EL (cell line): ENCODE data around the gene NAV1.
A peak's percentile ranks its signal among the peaks of the same experiment; 100 is the strongest.
"Not testable (repeated sequence)": the region's sequence is repeated elsewhere in the genome, so short reads cannot be mapped to it uniquely, and the experiment has no call there.

Experiments used
- DNase-seq: peaks from one replicate; pipeline ENCODE4 v3.0.0-alpha.2; 2016

Gene NAV1

DNA sequence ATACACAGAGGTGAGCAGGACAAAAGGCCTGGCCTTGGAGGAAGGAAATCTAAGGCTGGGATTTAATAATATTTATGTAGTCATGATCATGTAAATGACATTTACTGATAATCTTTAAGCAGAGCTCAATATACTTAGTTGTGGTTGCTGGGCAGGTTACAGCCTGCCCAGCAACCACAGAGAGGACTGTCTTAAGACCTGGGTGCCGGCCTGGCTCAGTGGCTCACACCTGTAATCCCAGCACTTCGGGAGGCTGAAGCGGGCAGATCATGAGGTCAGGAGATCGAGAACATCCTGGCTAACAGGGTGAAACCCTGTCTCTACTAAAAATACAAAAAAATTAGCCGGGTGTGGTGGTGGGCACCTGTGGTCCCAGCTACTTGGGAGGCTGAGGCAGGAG lies 10.6 kb downstream of the NAV1 start:
- not testable (repeated sequence) for DNase-seq

- DNase-seq = no peak
Observed at GRCh38 chr1:201551096-201551495, 12.2 kb downstream of the NAV1 start.

GRCh38 chr1:201551877-201552731 lies 13.2 kb downstream of the NAV1 start:
- DNase-seq = peak; percentile 90

GRCh38 chr1:201552941-201553351 lies 14.0 kb downstream of the NAV1 start:
- peak; percentile 67 for DNase-seq

DNA sequence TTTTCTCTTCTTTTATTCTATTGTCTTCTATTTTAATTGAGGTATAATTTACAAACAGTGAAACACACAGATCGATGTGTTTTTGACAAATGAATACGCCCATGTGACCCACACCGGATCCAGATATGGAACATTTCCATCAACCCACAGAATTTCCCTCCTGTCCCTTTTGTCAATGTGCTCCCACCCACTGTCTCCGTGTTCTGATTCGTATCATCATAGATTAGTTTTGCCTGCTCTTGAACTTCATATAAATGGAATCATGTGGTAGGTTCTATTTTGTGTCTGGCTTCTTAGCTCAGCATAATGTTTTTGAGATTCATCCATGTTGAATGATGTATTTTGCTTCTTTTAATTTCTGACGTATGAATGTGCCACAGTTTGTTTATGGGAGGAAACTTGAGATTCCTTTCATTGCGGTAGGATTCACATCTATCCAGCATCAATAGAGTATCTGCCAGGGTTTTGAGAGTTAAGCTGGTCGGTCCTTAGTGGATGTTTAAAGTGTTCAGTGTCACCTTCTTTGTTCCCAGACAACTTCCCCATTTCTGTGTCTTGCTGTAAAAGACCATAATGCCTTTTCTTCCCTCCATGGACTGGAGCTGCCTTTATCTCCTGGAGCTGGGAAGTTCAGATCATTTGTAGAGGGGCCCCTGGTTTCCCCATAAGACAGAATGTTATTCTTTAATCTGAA lies 14.7 kb downstream of the NAV1 start:
- no peak for DNase-seq

GRCh38 chr1:201554190-201554600 lies 15.3 kb downstream of the NAV1 start:
- no peak for DNase-seq

DNA sequence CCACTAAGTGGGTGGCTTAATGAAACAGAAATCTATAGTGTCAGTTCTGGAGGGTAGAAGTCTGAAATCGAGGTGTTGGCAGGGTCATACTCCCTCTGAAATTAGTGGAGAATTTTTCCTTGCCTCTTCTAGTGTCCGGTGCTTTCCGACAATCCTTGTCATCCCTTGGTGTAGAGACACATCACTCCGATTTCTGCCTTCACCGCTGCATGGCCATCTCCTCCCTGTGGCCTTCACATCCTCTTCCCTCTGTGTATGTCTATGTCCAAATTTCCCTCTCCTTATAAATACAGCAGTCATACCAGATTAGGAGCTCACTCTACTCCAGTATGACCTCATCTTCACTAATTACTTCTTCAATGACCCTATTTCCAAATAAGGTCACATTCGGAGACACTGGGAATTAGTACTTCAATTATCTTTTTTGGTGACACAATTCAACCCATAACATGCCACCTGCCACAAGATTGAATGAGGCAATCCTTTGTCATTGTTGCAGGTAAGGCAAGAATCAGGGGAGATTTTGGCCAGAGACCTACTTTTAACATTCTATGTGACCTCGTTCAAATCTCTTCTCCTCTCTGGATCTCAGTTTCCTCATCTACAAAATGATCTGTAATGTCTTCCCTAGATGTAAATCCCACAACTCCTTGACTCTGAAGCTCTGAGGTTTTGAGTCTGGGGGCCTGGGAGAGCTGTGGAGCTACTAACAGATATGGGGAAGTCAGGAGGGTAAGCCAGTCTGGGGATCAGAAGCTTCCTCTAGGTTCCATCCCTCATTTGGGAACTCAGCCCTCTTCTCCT lies 16.1 kb downstream of the NAV1 start:
- no peak for DNase-seq

DNA sequence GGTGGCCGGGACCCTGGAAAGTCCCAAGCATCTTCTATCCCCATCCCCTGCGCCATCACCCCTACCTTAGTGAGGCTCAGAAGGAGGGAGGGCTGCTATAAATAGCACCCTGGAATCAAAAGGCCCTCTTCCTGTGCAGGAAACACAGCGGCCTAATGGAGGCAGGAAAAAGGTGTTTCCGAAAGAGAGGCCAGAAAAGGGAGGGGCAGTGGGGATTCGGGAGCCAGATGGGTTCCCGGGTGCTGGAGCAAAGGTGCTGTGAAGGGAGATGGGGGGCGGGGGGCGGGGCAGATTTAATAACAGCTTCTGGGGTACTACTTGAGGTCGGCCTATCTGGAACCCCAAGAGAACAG lies 16.6 kb downstream of the NAV1 start:
- DNase-seq = no peak

DNA sequence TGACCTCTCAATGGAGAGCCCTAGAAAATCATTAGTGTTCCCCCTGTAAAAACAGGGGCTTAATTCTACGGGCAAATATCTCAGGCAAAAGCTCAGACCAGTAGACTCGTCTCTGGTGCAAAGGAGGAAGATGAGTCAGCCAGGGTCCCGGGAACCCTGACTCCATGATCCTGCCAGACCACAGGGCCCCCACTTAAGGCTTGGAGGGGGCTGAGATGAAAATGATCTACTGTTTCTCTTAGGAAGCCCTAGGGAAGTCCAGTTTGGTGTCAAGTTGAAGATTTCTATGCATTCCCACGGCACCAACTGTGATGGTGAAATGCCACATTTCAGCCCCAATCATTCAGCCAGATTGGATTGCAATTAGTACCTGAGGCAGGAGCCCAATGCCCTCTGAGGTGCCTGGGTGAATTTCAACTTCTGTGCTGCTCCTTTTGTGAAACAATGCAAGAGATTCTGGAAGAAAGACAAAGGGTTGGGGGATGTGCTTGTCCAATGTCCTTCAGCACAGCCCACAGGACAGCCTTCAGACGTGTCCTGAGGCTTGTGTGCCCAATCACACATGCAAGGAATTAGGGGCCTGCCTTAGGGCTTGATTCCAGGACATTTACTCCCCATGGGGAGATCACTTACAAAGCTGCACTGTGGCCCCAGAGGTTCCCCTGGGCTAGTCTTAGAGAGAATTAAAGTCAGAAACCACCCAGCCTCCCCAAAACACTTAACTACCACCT lies 18.1 kb downstream of the NAV1 start:
- peak; percentile 78 for DNase-seq

DNA sequence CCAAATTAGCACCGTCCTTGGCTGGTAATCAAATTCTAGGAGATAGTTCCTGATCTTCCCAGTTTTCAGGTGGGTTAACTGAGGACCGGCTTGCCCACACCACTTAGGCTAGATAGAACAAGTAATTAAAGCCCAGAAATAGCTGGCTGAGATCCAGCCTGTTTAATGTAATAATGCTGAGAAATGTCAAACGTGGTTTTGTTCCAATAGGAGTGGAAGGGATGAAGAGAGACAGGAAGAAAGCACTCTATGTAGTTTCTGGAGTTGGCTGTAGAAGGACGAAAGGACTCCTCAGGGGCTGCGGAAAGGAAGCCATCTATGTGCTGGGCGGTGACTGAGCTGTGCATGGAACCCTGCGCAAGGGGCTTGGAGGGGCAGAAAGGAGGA lies 18.6 kb downstream of the NAV1 start:
- DNase-seq = no peak

DNA sequence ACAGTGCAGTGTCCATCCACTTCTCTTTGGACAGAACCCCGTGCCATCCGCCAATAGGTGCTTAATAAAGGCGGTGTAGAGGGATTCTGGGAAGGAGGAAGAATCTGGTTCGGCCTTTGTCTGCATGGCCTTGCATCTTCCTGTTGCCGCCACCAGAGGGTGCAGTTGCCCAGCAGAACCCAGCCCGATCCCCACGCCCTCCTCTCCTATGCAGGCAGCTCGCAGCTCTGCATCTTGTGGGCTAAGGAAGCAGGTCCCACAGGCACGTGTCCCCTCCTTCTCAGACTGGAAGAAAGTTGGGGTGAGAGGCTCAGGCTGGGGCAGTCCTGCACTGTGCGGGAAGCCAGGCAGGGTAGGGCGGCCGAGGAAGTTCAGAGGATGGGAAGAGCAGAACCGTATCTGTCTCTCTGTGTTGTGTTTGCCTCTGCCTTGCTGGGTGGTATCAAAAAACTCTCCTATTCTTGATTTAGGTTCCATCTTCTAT lies 20.8 kb downstream of the NAV1 start:
- peak; percentile 86 for DNase-seq

DNA sequence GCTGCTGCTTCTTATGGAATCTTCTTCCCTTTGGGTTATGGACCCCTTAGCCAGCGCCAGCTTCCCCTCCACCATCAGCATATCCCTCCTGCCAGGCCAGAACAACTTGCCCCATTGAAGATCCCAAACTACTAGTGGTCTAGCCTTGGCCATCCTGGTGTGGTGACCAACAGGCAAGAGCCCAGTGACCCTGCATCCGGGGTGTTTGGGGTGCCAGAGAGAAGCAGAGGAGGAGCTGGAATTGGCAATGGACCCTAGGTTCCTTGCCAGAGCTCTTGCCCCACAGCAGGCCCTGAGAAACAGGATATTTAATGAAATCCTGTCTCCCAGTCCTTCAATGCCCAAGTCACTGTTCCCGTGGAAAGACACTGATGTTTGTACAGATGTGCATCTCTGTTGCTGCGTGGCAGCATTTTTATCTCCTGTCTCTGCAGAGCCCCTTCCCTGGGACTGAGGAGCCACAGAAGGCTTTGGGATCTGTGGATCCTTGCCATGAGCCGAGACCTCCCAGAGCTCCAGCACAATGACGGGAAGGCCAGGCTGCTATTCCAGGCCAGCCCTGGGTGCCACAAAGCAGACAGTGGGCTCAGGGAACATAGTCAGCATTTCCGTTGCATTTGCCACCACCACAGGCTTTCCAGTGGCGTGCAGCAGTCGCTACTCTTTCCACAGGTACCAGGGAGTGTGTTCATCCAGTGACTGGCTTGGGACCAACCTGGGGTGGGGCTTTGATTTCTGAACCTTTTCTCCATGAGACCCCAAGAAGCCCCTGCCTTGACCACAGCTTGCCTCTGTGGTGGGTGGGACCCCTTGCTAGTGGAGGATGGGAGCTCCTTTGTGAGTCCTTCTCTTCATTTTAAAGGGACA lies 21.6 kb downstream of the NAV1 start:
- DNase-seq = no peak

GRCh38 chr1:201561195-201561564 lies 22.3 kb downstream of the NAV1 start:
- peak; percentile 27 for DNase-seq

DNA sequence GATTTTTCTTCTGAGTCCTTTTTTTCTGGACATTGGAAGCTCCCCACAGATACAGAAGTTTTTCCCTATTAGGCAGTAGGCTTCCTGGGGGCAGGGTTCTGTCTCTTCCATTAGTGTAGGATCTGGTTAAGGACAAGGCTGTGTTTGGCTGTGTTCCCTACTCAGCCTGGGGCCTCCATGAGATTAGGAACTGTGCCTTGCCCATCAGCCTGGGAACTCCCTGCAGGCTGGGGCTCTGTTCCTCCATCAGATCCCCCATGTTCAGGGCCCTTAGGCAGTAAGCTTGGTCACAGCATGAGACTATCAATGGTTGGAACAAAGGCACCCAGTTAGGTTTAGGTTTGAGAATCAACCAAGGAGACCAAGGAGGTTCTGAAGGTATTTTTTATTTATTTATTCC lies 22.7 kb downstream of the NAV1 start:
- DNase-seq = peak; percentile 56

DNA sequence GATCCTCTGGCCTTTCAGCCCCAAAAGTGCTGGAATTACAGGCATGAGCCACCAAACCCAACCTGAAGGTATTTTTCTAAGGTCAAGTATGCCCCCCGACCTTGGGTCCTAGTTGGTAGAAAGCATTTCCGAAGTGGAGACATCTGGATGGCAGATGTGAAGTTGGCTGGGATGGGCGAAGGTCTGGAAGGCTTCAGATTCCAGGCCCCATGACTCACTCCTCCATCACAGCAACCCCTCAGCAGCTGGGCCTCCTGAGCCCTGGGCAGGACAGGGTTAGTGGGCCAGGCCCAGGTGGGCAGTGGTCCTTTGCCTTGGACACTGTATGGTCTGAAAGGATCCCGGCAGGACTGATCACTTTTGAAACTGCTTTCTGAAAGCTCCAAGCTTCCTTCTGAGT lies 23.3 kb downstream of the NAV1 start:
- peak; percentile 99 for DNase-seq

DNA sequence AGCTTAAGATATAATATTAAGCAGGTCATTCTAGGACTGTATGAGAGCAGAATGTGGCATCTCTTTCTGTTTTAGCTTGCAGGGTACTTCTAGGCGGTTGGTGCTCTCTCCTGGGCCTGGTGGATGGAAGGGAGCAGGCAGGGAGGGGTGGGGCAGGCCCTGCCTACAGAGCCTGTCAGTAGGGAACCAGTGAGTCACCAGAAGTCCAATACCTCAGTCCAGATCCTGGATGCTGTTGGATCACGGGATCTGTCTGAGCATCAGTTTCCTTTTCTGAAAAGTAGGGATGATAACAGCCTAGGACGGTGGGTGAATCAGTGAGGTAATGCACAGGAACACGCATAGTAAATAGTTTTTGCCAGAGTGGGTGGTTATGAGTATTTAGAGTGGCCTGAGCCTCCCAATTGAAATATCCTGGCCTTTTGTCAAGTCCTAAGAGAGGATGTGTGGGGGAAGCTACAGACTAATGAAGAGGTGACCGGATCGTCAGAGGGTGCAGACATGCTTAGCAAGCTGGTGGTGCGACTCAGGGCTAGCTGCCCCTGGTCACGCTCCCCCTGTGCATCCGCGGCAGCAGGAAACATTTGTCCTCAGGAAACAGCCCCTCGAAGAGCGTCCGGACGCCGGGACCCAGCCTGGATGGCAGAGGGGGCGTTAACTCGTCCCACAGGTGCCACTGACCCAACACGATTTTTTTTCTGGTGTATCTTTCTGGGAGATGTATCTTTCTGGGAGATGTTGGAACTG lies 23.9 kb downstream of the NAV1 start:
- peak; percentile 98 for DNase-seq

DNA sequence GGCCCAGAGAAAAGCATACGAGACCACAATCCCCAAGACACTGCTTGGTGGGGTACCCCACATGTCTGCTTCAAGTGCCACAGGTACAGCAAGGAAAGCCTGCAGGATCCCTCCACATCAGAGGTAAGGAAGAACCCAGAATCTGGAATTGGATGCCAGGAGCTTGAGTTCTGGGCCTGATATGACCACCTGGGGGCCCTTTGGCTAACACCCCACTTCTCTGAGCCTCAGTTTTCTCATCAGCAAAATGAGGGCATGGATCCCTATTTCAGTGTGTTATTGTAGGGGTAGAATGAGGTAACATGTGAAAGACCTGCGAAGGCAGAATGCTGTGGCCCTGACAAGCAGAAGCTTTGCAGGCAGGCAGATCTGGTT lies 24.5 kb downstream of the NAV1 start:
- no peak for DNase-seq

DNA sequence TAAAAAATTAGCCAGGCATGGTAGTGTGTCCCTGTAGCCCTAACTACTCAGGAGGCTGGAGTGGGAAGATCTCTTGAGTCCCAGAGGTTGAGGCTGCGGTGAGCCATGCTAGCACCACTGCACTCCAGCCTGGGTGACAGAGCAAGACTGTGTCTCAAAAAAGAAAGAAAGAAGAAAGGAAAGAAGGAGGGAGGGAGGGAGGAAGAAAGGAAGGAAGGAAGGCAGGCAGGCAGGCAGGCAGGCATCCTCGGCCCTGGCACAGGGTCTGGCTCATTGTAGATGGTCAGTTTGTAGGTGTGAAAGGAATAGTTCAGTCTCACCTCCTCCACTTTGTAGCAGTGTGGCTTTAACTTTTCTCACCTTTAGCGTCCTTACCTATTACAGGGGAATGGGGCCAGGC lies 25.0 kb downstream of the NAV1 start:
- DNase-seq = no peak

- no peak for DNase-seq
Observed at GRCh38 chr1:201565024-201565730, 26.2 kb downstream of the NAV1 start.

GRCh38 chr1:201565771-201566528 lies 27.0 kb downstream of the NAV1 start:
- DNase-seq = no peak
